CD4-positive, CD25-positive, alpha-beta regulatory T cell (primary cell): ENCODE results near the gene PANK3. TPM values are rescaled to one million over a fixed set of nuclear protein-coding genes. Genes with fewer than 3 reads are reported as not detected.
A peak's percentile ranks its signal among the peaks of the same experiment; 100 is the strongest.

ENCODE experiments used
- ATAC-seq, 2 donors: fragments of 150-1000 bp; cut with Tn5 transposase; one replicate each; pipeline ENCODE4 v1.10.0; 2021; ENCODE audit warnings: low read depth in 2 of 2, moderate number of reproducible peaks in 2 of 2, moderate library complexity in 1 of 2
- DNase-seq, 3 donors: peaks; one replicate each; pipeline versions ENCODE4 v3.0.0 to v3.0.0-alpha.2; 2012 to 2022; ENCODE audit warnings: mixed read lengths in 1 of 3
- H3K27ac ChIP-seq: one replicate; pipeline ENCODE4 v1.7.0; 2013; ENCODE audit warnings: mild to moderate bottlenecking, low read length; ENCODE audit not compliant: insufficient read depth, poor library complexity, severe bottlenecking
- H3K27me3 ChIP-seq: one replicate; pipeline ENCODE4 v1.7.0; 2013; ENCODE audit warnings: low read length; ENCODE audit not compliant: control insufficient read depth, insufficient read depth
- H3K36me3 ChIP-seq: one replicate; pipeline ENCODE4 v1.7.0; 2013; ENCODE audit warnings: mild to moderate bottlenecking, low read length, moderate library complexity; ENCODE audit not compliant: control insufficient read depth, insufficient read depth
- H3K4me1 ChIP-seq: 2 replicates; pipeline ENCODE4 v1.7.0; 2013; ENCODE audit warnings: mild to moderate bottlenecking, low read length; ENCODE audit not compliant: insufficient read depth, control insufficient read depth, poor library complexity, severe bottlenecking
- H3K4me3 ChIP-seq: one replicate; pipeline ENCODE4 v1.7.0; 2013; ENCODE audit warnings: low read depth, mild to moderate bottlenecking, low read length, moderate library complexity
- H3K9me3 ChIP-seq, 2 experiments: 1 replicate in 1 of 2; 2 replicates in 1 of 2; pipeline ENCODE4 v1.7.0; 2013; ENCODE audit warnings: low read length in 2 of 2, mild to moderate bottlenecking in 1 of 2, moderate library complexity in 1 of 2; ENCODE audit not compliant: control insufficient read depth in 2 of 2
- H3K27ac Mint-ChIP-seq, 3 donors: one replicate each; pipeline ENCODE4 v1.8.0; 2020 to 2022; ENCODE audit warnings: mild to moderate bottlenecking in 3 of 3, mixed read lengths in 3 of 3, moderate library complexity in 2 of 3
- H3K27me3 Mint-ChIP-seq: one replicate; pipeline ENCODE4 v1.8.0; 2022; ENCODE audit warnings: mild to moderate bottlenecking, mixed read lengths
- H3K36me3 Mint-ChIP-seq: one replicate; pipeline ENCODE4 v1.8.0; 2020; ENCODE audit warnings: mixed read lengths
- H3K4me1 Mint-ChIP-seq, 4 donors: one replicate each; pipeline ENCODE4 v1.8.0; 2020 to 2022; ENCODE audit warnings: mixed read lengths in 4 of 4, mild to moderate bottlenecking in 1 of 4
- H3K4me3 Mint-ChIP-seq, 4 donors: one replicate each; pipeline ENCODE4 v1.8.0; 2020 to 2022; ENCODE audit warnings: mild to moderate bottlenecking in 4 of 4, mixed read lengths in 4 of 4, moderate library complexity in 3 of 4
- H3K9me3 Mint-ChIP-seq, 7 donors: one replicate each; pipeline ENCODE4 v1.8.0; 2020 to 2022; ENCODE audit warnings: mixed read lengths in 7 of 7, mild to moderate bottlenecking in 3 of 7, moderate library complexity in 2 of 7
- polyA plus RNA-seq, 4 donors: library from polyadenylated mRNA; unstranded; fragments of 300-500 nt; fragmentation: Illumina TruSeq; gene quantifications; one replicate each; pipeline ENCODE4 v1.2.3, GENCODE V29; 2021
- total RNA-seq: library from RNA; stranded (reverse); gene quantifications from one replicate; pipeline ENCODE4 v1.2.3, GENCODE V29; 2022

The PANK3 gene
- total and polyA plus RNA-seq, 5 donors from 2014 or later: 4.7 to 38.7 (median 7.4) TPM

DNA sequence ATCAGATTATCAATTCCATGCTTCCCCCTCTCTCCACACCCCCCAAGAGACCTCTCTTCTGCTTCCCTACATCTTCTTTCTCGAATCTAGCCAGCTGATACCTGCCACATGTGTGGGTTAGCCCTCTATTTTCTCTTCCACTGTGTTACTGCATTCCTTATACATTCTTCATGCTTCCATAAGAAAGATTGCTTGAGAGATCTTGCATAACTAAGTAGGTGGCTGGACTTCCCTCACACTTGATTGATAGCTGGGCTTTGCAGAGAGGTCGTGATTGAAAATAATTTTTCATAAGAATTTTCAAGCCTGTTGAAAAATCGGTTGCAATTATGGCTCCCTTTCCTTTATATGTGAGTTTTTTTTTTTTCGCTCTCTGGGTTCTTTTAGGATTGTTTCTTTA is 33.0 kb upstream of the PANK3 start:
- H3K9me3 ChIP-seq: no peaks in the 10 kb centered on the region
- H3K4me1 Mint-ChIP-seq: peaks cover 6 to 9% (median 8%) of the 10 kb centered on the region in 4 donors
- H3K27me3 ChIP-seq: no peaks in the 10 kb centered on the region
- H3K27ac Mint-ChIP-seq: peak overlapping the region in 2 of 3 donors; percentile 50 to 92
- no peaks in the 10 kb centered on the region for H3K9me3 Mint-ChIP-seq
- DNase-seq (no peak), ATAC-seq (no peak)
- peaks cover 5% of the 10 kb centered on the region for H3K27me3 Mint-ChIP-seq
- H3K36me3 ChIP-seq: no peaks in the 10 kb centered on the region
- H3K4me1 ChIP-seq: peaks cover 8% of the 10 kb centered on the region
- no peak overlapping the region for H3K4me3 Mint-ChIP-seq
- H3K27ac ChIP-seq: no peak overlapping the region
- no peaks in the 10 kb centered on the region for H3K36me3 Mint-ChIP-seq
- H3K4me3 ChIP-seq: no peak overlapping the region

DNA sequence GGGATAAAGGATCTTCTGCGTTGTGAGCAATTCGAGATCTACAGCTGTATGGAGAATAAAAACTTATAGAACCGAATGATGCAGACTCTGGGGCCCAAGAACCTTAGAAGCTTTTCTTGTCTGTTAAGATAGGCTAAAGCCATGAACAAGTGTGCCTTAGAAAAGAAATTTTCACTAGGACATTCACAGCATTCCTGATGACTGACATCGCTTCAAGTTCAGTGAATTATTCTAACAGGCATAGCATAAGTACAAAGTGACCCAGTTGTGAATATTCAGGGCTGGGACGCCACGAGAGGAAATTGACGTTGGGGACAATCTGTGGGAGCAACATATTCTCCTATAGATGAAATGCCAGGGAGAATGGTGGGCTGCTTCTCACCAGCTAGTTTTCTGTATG is 32.0 kb upstream of the PANK3 start:
- no peaks in the 10 kb centered on the region for H3K27me3 Mint-ChIP-seq
- Histone ChIP-seq H3K4me3 (no peak overlapping the region), H3K27ac (no peak overlapping the region), H3K9me3 (no peaks in the 10 kb centered on the region), H3K4me1 (peaks cover 8% of the 10 kb centered on the region), H3K36me3 (no peaks in the 10 kb centered on the region), H3K27me3 (no peaks in the 10 kb centered on the region)
- H3K4me1 Mint-ChIP-seq: peaks cover 6 to 9% (median 8%) of the 10 kb centered on the region in 4 donors
- no peak overlapping the region for H3K27ac Mint-ChIP-seq
- no peak overlapping the region for H3K4me3 Mint-ChIP-seq
- H3K9me3 Mint-ChIP-seq: no peaks in the 10 kb centered on the region
- DNase-seq (no peak), ATAC-seq (no peak)
- H3K36me3 Mint-ChIP-seq: no peaks in the 10 kb centered on the region

DNA sequence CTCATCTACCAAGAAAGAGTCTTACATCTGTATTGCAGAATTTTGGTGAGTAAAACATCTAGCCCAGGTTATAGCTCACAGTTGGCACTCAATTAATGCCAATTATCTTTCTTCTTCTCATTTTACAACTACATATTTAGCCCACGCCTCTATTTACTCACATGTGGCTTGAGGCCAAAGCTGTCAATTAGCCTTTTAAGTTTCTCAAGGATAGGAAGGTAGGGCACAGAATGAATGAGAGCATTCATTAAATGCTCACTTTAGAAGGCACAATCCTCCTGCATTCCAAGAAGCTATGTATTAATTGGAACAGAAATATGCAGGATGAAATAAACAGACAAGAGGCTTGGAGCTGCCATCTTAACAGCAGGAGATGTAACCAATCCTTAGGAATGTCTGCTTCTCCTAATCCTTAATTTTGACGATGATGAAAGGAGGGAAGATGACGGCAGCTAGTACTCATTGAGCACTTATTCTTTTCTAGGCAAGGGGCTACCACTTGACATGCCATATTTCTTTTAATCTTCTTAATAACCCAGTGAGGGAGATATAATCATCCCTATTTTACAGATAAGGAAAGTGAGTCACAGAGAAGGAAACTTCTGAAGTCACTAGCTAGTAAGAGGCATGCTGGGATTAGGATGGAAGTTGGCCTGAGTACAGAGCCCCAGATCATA is 30.8 kb upstream of the PANK3 start:
- peaks cover 8% of the 10 kb centered on the region for H3K4me1 ChIP-seq
- Mint-ChIP-seq H3K4me3 (no peak overlapping the region), H3K27ac (no peak overlapping the region), H3K4me1 (peaks cover 6 to 9% (median 8%) of the 10 kb centered on the region in 4 donors), H3K36me3 (no peaks in the 10 kb centered on the region), H3K9me3 (no peaks in the 10 kb centered on the region), H3K27me3 (peaks cover 7% of the 10 kb centered on the region)
- H3K27me3 ChIP-seq: no peaks in the 10 kb centered on the region
- no peaks in the 10 kb centered on the region for H3K9me3 ChIP-seq
- H3K4me3 ChIP-seq: no peak overlapping the region
- H3K36me3 ChIP-seq: no peaks in the 10 kb centered on the region
- H3K27ac ChIP-seq: no peak overlapping the region
- ATAC-seq (no peak), DNase-seq (no peak)

DNA sequence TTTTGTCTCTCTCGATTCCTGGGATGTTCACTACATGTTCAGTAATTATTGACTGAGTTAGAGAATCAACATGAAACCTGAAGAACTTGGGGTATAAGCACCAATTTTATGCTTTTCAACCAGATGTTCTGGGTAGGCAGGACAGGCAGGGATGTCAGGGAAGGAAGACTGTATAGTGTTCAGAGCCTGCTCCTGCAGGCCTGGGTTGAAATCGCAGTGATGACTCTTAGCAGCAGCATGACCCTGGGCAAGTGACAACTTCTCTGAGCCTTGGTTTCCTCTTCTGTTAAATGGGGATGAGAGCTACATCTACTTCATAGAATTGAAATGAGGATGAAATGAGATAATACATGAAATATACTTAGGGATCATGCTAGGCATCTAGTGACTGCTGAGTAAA is 29.7 kb upstream of the PANK3 start:
- H3K36me3 Mint-ChIP-seq: no peaks in the 10 kb centered on the region
- DNase-seq (no peak), ATAC-seq (no peak)
- Histone ChIP-seq H3K9me3 (no peaks in the 10 kb centered on the region), H3K36me3 (no peaks in the 10 kb centered on the region), H3K27ac (no peak overlapping the region), H3K4me3 (no peak overlapping the region), H3K27me3 (no peaks in the 10 kb centered on the region), H3K4me1 (peaks cover 8% of the 10 kb centered on the region)
- H3K27me3 Mint-ChIP-seq: peaks cover 9% of the 10 kb centered on the region
- H3K27ac Mint-ChIP-seq: no peak overlapping the region
- no peak overlapping the region for H3K4me3 Mint-ChIP-seq
- H3K9me3 Mint-ChIP-seq: peaks cover 0 to 2% (median 0%) of the 10 kb centered on the region in 7 donors
- peaks cover 6 to 9% (median 8%) of the 10 kb centered on the region in 4 donors for H3K4me1 Mint-ChIP-seq

DNA sequence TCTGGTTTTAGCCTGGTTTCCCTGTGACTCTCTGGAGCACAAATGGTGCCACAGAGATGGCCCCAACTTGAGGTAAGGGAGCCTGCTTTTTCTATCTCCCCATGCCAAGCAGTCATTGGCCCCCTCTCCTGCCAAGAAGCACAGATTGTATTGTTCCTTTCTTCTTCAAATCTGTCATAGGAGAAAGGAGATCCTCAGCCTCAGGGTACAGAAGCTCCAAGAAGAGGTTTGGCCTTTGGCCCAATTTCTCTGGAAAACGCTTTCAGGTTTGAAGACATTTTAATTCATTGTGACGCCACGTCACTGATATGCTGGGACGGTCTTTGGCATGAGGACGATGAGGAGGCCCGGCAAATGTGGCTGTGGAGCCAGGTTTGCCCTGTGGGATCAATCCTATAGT is 29.2 kb upstream of the PANK3 start:
- ATAC-seq: no peak
- Mint-ChIP-seq H3K27me3 (peaks cover 13% of the 10 kb centered on the region), H3K4me3 (no peak overlapping the region), H3K36me3 (no peaks in the 10 kb centered on the region), H3K27ac (no peak overlapping the region), H3K9me3 (peaks cover 0 to 2% (median 0%) of the 10 kb centered on the region in 7 donors), H3K4me1 (peaks cover 6 to 8% (median 7%) of the 10 kb centered on the region in 4 donors)
- H3K9me3 ChIP-seq: no peaks in the 10 kb centered on the region
- DNase-seq: no peak
- H3K36me3 ChIP-seq: no peaks in the 10 kb centered on the region
- H3K4me3 ChIP-seq: no peak overlapping the region
- H3K27me3 ChIP-seq: no peaks in the 10 kb centered on the region
- no peak overlapping the region for H3K27ac ChIP-seq
- peaks cover 7% of the 10 kb centered on the region for H3K4me1 ChIP-seq

DNA sequence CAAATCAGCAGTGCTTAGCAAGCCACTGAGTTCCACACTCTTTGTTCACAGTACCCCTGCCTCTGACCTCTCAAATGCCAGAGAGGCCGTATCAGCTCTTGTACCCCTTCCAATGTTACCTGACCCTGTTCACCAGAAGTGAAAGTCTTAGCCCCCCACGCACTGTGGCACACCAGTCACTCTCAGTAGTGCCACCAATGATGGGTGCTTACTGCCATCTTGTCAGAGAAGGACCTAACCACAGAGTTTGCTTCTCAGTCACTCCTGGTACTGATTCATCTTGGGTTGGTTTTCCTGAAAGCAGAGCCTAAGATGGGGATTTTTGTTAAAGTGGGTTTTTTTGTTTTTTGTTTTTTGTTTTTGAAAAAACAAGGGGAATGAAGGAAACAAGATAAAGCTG is 28.8 kb upstream of the PANK3 start:
- ATAC-seq (no peak), DNase-seq (no peak)
- Mint-ChIP-seq H3K27me3 (peaks cover 18% of the 10 kb centered on the region), H3K9me3 (peaks cover 0 to 2% (median 0%) of the 10 kb centered on the region in 7 donors), H3K36me3 (no peaks in the 10 kb centered on the region), H3K4me1 (peaks cover 2 to 5% (median 3%) of the 10 kb centered on the region in 4 donors), H3K27ac (no peak overlapping the region), H3K4me3 (no peak overlapping the region)
- Histone ChIP-seq H3K36me3 (no peaks in the 10 kb centered on the region), H3K4me3 (no peak overlapping the region), H3K9me3 (no peaks in the 10 kb centered on the region), H3K27ac (no peak overlapping the region), H3K27me3 (no peaks in the 10 kb centered on the region), H3K4me1 (peaks cover 3% of the 10 kb centered on the region)

DNA sequence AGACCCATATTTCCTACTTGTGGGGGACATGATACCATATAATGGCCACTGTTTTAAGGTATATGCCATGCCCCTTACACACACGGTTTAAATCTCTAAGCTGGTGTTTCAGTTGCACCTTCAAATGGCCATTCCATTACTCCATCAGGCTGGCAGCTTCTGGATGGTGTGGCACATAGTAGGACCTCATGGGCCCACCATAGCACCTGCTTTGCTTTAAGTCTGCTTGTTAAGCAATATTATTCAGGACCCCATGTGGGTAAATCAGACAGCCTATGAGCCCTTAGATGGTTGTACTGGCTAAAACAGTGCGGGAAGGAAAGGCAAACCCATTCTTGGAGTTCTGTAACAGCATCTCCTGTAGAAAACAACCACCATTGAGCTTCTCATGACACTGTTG is 27.4 kb upstream of the PANK3 start:
- ATAC-seq (no peak), DNase-seq (no peak)
- H3K27ac ChIP-seq: no peak overlapping the region
- H3K4me3 Mint-ChIP-seq: no peak overlapping the region
- H3K4me3 ChIP-seq: no peak overlapping the region
- no peaks in the 10 kb centered on the region for H3K4me1 Mint-ChIP-seq
- no peaks in the 10 kb centered on the region for H3K9me3 ChIP-seq
- H3K27ac Mint-ChIP-seq: no peak overlapping the region
- H3K36me3 ChIP-seq: no peaks in the 10 kb centered on the region
- no peaks in the 10 kb centered on the region for H3K36me3 Mint-ChIP-seq
- peaks cover 1% of the 10 kb centered on the region for H3K27me3 ChIP-seq
- peaks cover 19% of the 10 kb centered on the region for H3K27me3 Mint-ChIP-seq
- peaks cover 0 to 2% (median 0%) of the 10 kb centered on the region in 7 donors for H3K9me3 Mint-ChIP-seq
- H3K4me1 ChIP-seq: no peaks in the 10 kb centered on the region

DNA sequence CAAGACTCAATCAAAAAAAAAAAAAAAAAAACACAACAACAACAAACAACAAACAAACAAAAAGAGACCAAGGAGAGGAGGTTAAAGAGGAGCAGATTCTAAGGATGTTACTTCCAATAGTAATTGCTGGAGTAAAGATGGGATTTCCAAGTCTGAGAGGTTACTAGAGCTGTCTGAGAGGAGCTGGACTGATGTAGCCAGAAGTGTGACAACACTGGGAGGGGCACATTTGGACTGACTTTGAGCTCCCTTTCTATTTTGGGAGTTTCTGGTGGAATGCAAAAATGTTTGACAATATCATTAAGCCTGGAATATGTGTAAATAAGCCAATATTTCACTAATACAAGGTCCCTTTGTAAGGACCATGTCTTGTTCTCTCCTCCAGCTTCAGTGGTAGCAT is 25.3 kb upstream of the PANK3 start:
- peaks cover 0 to 4% (median 0%) of the 10 kb centered on the region in 7 donors for H3K9me3 Mint-ChIP-seq
- H3K4me3 Mint-ChIP-seq: no peak overlapping the region
- Histone ChIP-seq H3K9me3 (no peaks in the 10 kb centered on the region), H3K4me1 (no peaks in the 10 kb centered on the region), H3K27ac (no peak overlapping the region), H3K27me3 (peaks cover 2% of the 10 kb centered on the region), H3K4me3 (no peak overlapping the region), H3K36me3 (no peaks in the 10 kb centered on the region)
- H3K27me3 Mint-ChIP-seq: peaks cover 25% of the 10 kb centered on the region
- DNase-seq (no peak), ATAC-seq (no peak)
- no peak overlapping the region for H3K27ac Mint-ChIP-seq
- no peaks in the 10 kb centered on the region for H3K4me1 Mint-ChIP-seq
- H3K36me3 Mint-ChIP-seq: no peaks in the 10 kb centered on the region
